SK-N-SH treated with all-trans-retinoic acid at 6 μM for 48 hours (cell line): ENCODE results near the gene SOCS4.

ENCODE experiments used
- ATAC-seq: fragments of 200-7000 bp; cut with Tn5 transposase; 3 replicates; pipeline ENCODE4 v1.9.1; 2020; ENCODE audit warnings: mild to moderate bottlenecking, moderate library complexity
- ARNTL ChIP-seq: fragments of 450-650 bp; formaldehyde crosslinking; IDR thresholded peaks from 2 replicates; pipeline ENCODE4 v1.5.0; 2020; ENCODE audit warnings: low read depth, mild to moderate bottlenecking, moderate library complexity, borderline replicate concordance
- ESRRG ChIP-seq: fragments of 250-450 bp; sonication (Bioruptor Pico); IDR thresholded peaks from 2 replicates; pipeline ENCODE4 v1.6.1; 2021; ENCODE audit warnings: mild to moderate bottlenecking
- ISL1 ChIP-seq: fragments of 250-450 bp; sonication (Bioruptor Pico); IDR thresholded peaks from 2 replicates; pipeline ENCODE4 v2.1.2; 2022; ENCODE audit warnings: mild to moderate bottlenecking, moderate library complexity
- OSR1 ChIP-seq: fragments of 250-450 bp; sonication (Bioruptor Pico); IDR thresholded peaks from 2 replicates; pipeline ENCODE4 v1.8.0; 2022; ENCODE audit warnings: moderate library complexity, mild to moderate bottlenecking, inconsistent platforms
- PATZ1 ChIP-seq: fragments of 250-450 bp; sonication (Bioruptor Pico); IDR thresholded peaks from 2 replicates; pipeline ENCODE4 v1.8.0; 2020; ENCODE audit warnings: mild to moderate bottlenecking, moderate library complexity, borderline replicate concordance
- PPARA ChIP-seq: fragments of 250-450 bp; sonication (Bioruptor Pico); IDR thresholded peaks from 2 replicates; pipeline ENCODE4 v1.5.0; 2020; ENCODE audit warnings: mild to moderate bottlenecking, borderline replicate concordance
- RARB ChIP-seq: fragments of 250-450 bp; sonication (Bioruptor Pico); IDR thresholded peaks from 2 replicates; pipeline ENCODE4 v1.8.0; 2021; ENCODE audit warnings: mild to moderate bottlenecking, moderate library complexity
- SNAI2 ChIP-seq: fragments of 250-450 bp; sonication (Bioruptor Pico); IDR thresholded peaks from 2 replicates; pipeline ENCODE4 v1.5.0; 2020; ENCODE audit warnings: mild to moderate bottlenecking, moderate library complexity
- TCF4 ChIP-seq: fragments of 250-450 bp; sonication (Bioruptor Pico); IDR thresholded peaks from 2 replicates; pipeline ENCODE4 v1.8.0; 2021; ENCODE audit warnings: mild to moderate bottlenecking, moderate library complexity, borderline replicate concordance
- TOX ChIP-seq: fragments of 250-450 bp; sonication (Bioruptor Pico); IDR thresholded peaks from 2 replicates; pipeline ENCODE4 v1.8.0; 2021; ENCODE audit warnings: mild to moderate bottlenecking, moderate library complexity, borderline replicate concordance
- TSHZ2 ChIP-seq: fragments of 250-450 bp; sonication (Bioruptor Pico); IDR thresholded peaks from 2 replicates; pipeline ENCODE4 v1.5.0; 2020; ENCODE audit warnings: mild to moderate bottlenecking, moderate library complexity
- ZC3H10 ChIP-seq: fragments of 250-450 bp; sonication (Bioruptor Pico); IDR thresholded peaks from 2 replicates; pipeline ENCODE4 v1.5.1; 2021; ENCODE audit warnings: mild to moderate bottlenecking, moderate library complexity
- ZFP3 ChIP-seq: fragments of 250-450 bp; sonication (Bioruptor Pico); IDR thresholded peaks from 2 replicates; pipeline ENCODE4 v1.5.0; 2020; ENCODE audit warnings: mild to moderate bottlenecking, moderate library complexity
- ZFP30 ChIP-seq: fragments of 450-650 bp; formaldehyde crosslinking; IDR thresholded peaks from 2 replicates; pipeline ENCODE4 v1.5.0; 2022; ENCODE audit warnings: mild to moderate bottlenecking, moderate library complexity
- ZNF565 ChIP-seq: fragments of 450-650 bp; formaldehyde crosslinking; conservative IDR thresholded peaks from 2 replicates; pipeline ENCODE4 v1.5.0; 2020; ENCODE audit warnings: low read depth, mild to moderate bottlenecking, moderate library complexity
- ZNF70 ChIP-seq: fragments of 450-650 bp; formaldehyde crosslinking; IDR thresholded peaks from 2 replicates; pipeline ENCODE4 v1.5.0; 2020; ENCODE audit warnings: mild to moderate bottlenecking, moderate library complexity
- ZNF8 ChIP-seq: fragments of 450-650 bp; formaldehyde crosslinking; IDR thresholded peaks from 2 replicates; pipeline ENCODE4 v1.5.0; 2020; ENCODE audit warnings: mild to moderate bottlenecking, moderate library complexity

SOCS4 gene

GRCh38 chr14:55026793-55027561 is at the start of gene SOCS4, which contains the start of gene WDHD1:
SOCS4 (plus strand) TSS chr14:55027236; CDS start chr14:55043042, 15,806 bp downstream.
WDHD1 (minus strand) TSS chr14:55027099; CDS start chr14:55026787, 312 bp downstream.
- no peak for TF ChIP-seq ZC3H10 (CRISPR knock-in tag)
- TF ChIP-seq ZNF70 (CRISPR knock-in tag) = peak; percentile 68; the same call in 1 of the 2 replicates
- peak; percentile 96 for ATAC-seq

- no peak for ATAC-seq
- TF ChIP-seq ZFP3 (CRISPR knock-in tag) = no peak
- TF ChIP-seq OSR1 = no peak
- no peak for TF ChIP-seq TOX
- TF ChIP-seq PPARA = no peak
- TF ChIP-seq ZNF565 (CRISPR knock-in tag) = no peak
Measured at GRCh38 chr14:54979039-54979438, 48.0 kb upstream of the SOCS4 start.

GRCh38 chr14:54981698-54982097 is 45.3 kb upstream of the SOCS4 start:
- no peak for TF ChIP-seq ARNTL (CRISPR knock-in tag)
- no peak for TF ChIP-seq RARB (CRISPR knock-in tag)
- no peak for TF ChIP-seq TSHZ2 (CRISPR knock-in tag)
- TF ChIP-seq ZFP3 (CRISPR knock-in tag) = no peak
- no peak for TF ChIP-seq ZFP30 (CRISPR knock-in tag)
- TF ChIP-seq ZNF8 = no peak
- TF ChIP-seq ISL1 (CRISPR knock-in tag) = no peak
- no peak for ATAC-seq

DNA sequence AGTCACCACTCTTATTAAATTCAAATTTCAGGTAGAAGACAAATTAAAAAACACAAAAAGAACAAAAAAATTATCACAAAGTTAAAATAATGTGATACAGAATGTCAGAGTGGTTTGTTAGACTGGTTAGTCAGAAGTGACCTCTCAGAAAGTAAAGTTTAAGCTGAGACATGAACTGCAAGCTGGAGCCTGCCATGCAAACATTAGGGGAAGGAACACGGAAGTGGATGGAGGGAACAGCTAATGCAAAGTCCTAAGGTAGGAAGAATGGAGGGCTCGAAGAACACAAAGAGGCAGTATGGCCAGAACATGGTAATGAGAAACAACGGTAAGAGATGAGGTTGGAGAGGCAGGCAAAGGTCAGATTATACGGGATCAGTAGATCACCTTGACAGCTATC is 41.9 kb upstream of the SOCS4 start:
- TF ChIP-seq ISL1 (CRISPR knock-in tag) (no peak), ZNF565 (CRISPR knock-in tag) (no peak), ZFP3 (CRISPR knock-in tag) (no peak), ESRRG (CRISPR knock-in tag) (no peak), PPARA (no peak), SNAI2 (CRISPR knock-in tag) (no peak), PATZ1 (CRISPR knock-in tag) (no peak)
- ATAC-seq = no peak

DNA sequence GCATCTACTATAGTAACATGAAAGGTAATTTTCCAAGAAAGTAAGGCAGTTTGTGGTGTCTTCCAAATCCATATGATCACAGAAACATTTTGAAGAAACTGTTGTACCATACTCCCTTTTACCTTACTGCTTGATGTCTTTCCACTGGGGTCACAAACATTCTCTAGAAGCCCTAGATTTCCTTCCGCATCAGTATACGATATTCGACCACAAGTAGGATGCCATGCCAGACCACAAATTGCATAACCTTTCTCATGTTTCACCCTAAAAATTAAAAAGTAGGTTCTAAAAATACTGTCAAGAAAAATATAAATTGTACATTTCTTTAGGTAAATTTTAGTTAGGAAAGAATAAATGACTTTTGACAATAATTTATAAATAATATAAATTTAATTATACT is 26.7 kb upstream of the SOCS4 start:
- ATAC-seq = no peak
- TF ChIP-seq ZNF8 (no peak), OSR1 (no peak), RARB (CRISPR knock-in tag) (no peak), TCF4 (CRISPR knock-in tag) (no peak), ZNF565 (CRISPR knock-in tag) (no peak), ESRRG (CRISPR knock-in tag) (no peak), TSHZ2 (CRISPR knock-in tag) (no peak), ZFP30 (CRISPR knock-in tag) (no peak)
